SK-N-SH (cell line): ENCODE measurements around the gene ROPN1L. TPM values are rescaled to one million over a fixed set of nuclear protein-coding genes. Genes with fewer than 3 reads are reported as not detected.

ENCODE experiments used
- CTCF ChIA-PET: fragments of 300-600, 350-600 bp; formaldehyde crosslinking; extraction: SDS; loops from one replicate; lab custom pipeline; 2021; lab: Yijun Ruan, JAX
- POLR2A ChIA-PET: fragments of 350-600 bp; sonication (Branson Sonifier 250); formaldehyde crosslinking; extraction: SDS; loops from one replicate; lab custom pipeline; 2020; ENCODE audit warnings: antibody characterized with exemption, inconsistent platforms; lab: Yijun Ruan, JAX
- DNase-seq: peaks from one replicate; pipeline ENCODE4 v3.0.0; 2012
- H2AFZ ChIP-seq: fragments of 200-600 bp; sonication (generic); 2 replicates; pipeline ENCODE4 v1.8.1; 2016; ENCODE audit warnings: antibody characterized with exemption, mild to moderate bottlenecking, low read depth
- H3F3A ChIP-seq: fragments of 200-600 bp; sonication (generic); replicated peaks from 2 replicates; pipeline ENCODE3; 2016; ENCODE audit warnings: antibody characterized with exemption, mild to moderate bottlenecking; ENCODE audit not compliant: insufficient read depth
- H3K27ac ChIP-seq, 2 experiments: fragments of 200-500 bp in 1 of 2; fragments of 200-600 bp in 1 of 2; sonication (Bioruptor generic) in 1 of 2; sonication (generic), shearing (Covaris generic) in 1 of 2; 2 replicates each; pipeline versions ENCODE4 v1.5.1 to v1.6.1; 2014 to 2016; ENCODE audit warnings: low read depth in 2 of 2, inconsistent platforms in 1 of 2, low read length in 1 of 2, mild to moderate bottlenecking in 1 of 2, mixed read lengths in 1 of 2
- H3K27me3 ChIP-seq: fragments of 200-600 bp; sonication (generic), shearing (Covaris generic); 2 replicates; pipeline ENCODE4 v1.6.1; 2016; ENCODE audit warnings: mixed run types; ENCODE audit not compliant: insufficient read depth
- H3K36me3 ChIP-seq, 2 experiments: fragments of 200-500 bp in 1 of 2; fragments of 200-600 bp in 1 of 2; sonication (Bioruptor generic) in 1 of 2; sonication (generic) in 1 of 2; replicated peaks in 1 of 2; 2 replicates each; pipeline versions ENCODE3 to v1.5.1; 2014 to 2016; ENCODE audit warnings: low read length in 1 of 2, mild to moderate bottlenecking in 1 of 2; ENCODE audit not compliant: insufficient read depth in 2 of 2, control insufficient read depth in 1 of 2
- H3K4me1 ChIP-seq, 2 experiments: fragments of 200-500 bp in 1 of 2; fragments of 200-600 bp in 1 of 2; sonication (Bioruptor generic) in 1 of 2; sonication (generic), shearing (Covaris generic) in 1 of 2; 2 replicates each; pipeline versions ENCODE4 v1.5.1 to v1.6.1; 2014 to 2016; ENCODE audit warnings: low read depth in 1 of 2, low read length in 1 of 2, mixed run types in 1 of 2; ENCODE audit not compliant: insufficient read depth in 2 of 2, control insufficient read depth in 1 of 2
- H3K4me2 ChIP-seq: fragments of 200-600 bp; sonication (generic), shearing (Covaris generic); 2 replicates; pipeline ENCODE4 v1.6.1; 2017; ENCODE audit warnings: mixed run types
- H3K4me3 ChIP-seq, 2 experiments: fragments of 200-500 bp in 1 of 2; fragments of 200-600 bp in 1 of 2; sonication (Bioruptor generic) in 1 of 2; sonication (generic), shearing (Covaris generic) in 1 of 2; 2 replicates each; pipeline versions ENCODE4 v1.5.1 to v1.8.1; 2014 to 2016; ENCODE audit warnings: low read depth in 2 of 2, inconsistent platforms in 1 of 2, low read length in 1 of 2, mild to moderate bottlenecking in 1 of 2, mixed read lengths in 1 of 2, moderate library complexity in 1 of 2
- H3K79me2 ChIP-seq: fragments of 200-600 bp; sonication (generic); 2 replicates; pipeline ENCODE4 v1.8.1; 2017; ENCODE audit warnings: mild to moderate bottlenecking; ENCODE audit not compliant: insufficient read depth
- H3K9ac ChIP-seq: fragments of 200-600 bp; sonication (generic); 2 replicates; pipeline ENCODE4 v1.6.1; 2017; ENCODE audit warnings: mixed run types
- H3K9me2 ChIP-seq: fragments of 200-600 bp; sonication (generic); 2 replicates; pipeline ENCODE4 v1.6.1; 2017; ENCODE audit warnings: mixed run types
- H3K9me3 ChIP-seq: fragments of 200-600 bp; sonication (generic); 2 replicates; pipeline ENCODE4 v1.6.1; 2017; ENCODE audit warnings: mixed run types, mild to moderate bottlenecking, moderate library complexity
- H4K20me1 ChIP-seq: fragments of 200-600 bp; sonication (generic); 2 replicates; pipeline ENCODE4 v1.6.1; 2017; ENCODE audit warnings: mild to moderate bottlenecking, mixed run types; ENCODE audit not compliant: insufficient read depth
- ELF1 ChIP-seq: IDR thresholded peaks from 2 replicates; pipeline ENCODE4 v1.4.0; 2012
- EP300 ChIP-seq, 2 experiments: IDR thresholded peaks; 2 replicates each; pipeline versions ENCODE4 v1.4.0 to v1.6.1; 2012; ENCODE audit warnings: borderline replicate concordance in 1 of 2, low read depth in 1 of 2, low read length in 1 of 2
- EZH2phosphoT487 ChIP-seq: fragments of 200-600 bp; sonication (generic); IDR thresholded peaks from 2 replicates; pipeline ENCODE4 v1.6.1; 2017; ENCODE audit warnings: low read depth, mixed run types, mild to moderate bottlenecking, antibody characterized with exemption, moderate library complexity, borderline replicate concordance
- FOXJ3 ChIP-seq: sonication (generic); formaldehyde crosslinking; IDR thresholded peaks from 2 replicates; pipeline ENCODE4 v1.5.1; 2020; ENCODE audit warnings: mild to moderate bottlenecking, missing genetic modification reagents
- GABPA ChIP-seq: IDR thresholded peaks from 2 replicates; pipeline ENCODE4 v1.4.0; 2012; ENCODE audit warnings: low read depth, mild to moderate bottlenecking
- MEF2A ChIP-seq: IDR thresholded peaks from 2 replicates; pipeline ENCODE4 v1.4.0; 2012; ENCODE audit warnings: low read depth, borderline replicate concordance
- NFIC ChIP-seq: IDR thresholded peaks from 2 replicates; pipeline ENCODE4 v1.4.0; 2012; ENCODE audit warnings: borderline replicate concordance
- NRF1 ChIP-seq: IDR thresholded peaks from 2 replicates; pipeline ENCODE4 v1.6.1; 2012; ENCODE audit warnings: low read depth, mild to moderate bottlenecking, low read length
- POLR2AphosphoS5 ChIP-seq: IDR thresholded peaks from 2 replicates; pipeline ENCODE4 v1.6.1; 2012; ENCODE audit warnings: low read depth, low read length
- RAD21 ChIP-seq: IDR thresholded peaks from 2 replicates; pipeline ENCODE4 v1.6.1; 2012; ENCODE audit warnings: mild to moderate bottlenecking, low read length
- RXRA ChIP-seq: IDR thresholded peaks from 2 replicates; pipeline ENCODE4 v1.4.0; 2012; ENCODE audit warnings: low read depth, mild to moderate bottlenecking, borderline replicate concordance
- SIN3A ChIP-seq: IDR thresholded peaks from 2 replicates; pipeline ENCODE4 v1.6.1; 2012; ENCODE audit warnings: low read depth, mild to moderate bottlenecking, low read length, moderate library complexity, borderline replicate concordance
- TAF1 ChIP-seq: IDR thresholded peaks from 2 replicates; pipeline ENCODE4 v1.6.1; 2012; ENCODE audit warnings: low read depth, mild to moderate bottlenecking, low read length, moderate library complexity, borderline replicate concordance
- TCF12 ChIP-seq: IDR thresholded peaks from 2 replicates; pipeline ENCODE4 v1.4.0; 2012
- YY1 ChIP-seq: IDR thresholded peaks from 2 replicates; pipeline ENCODE4 v1.4.0; 2012; ENCODE audit warnings: low read depth, mild to moderate bottlenecking
- WGBS: methylation state at CpG from one replicate; pipeline ENCODE4 v1.1.6; 2017; ENCODE audit warnings: low lambda C conversion rate; 5-methylcytosine and 5-hydroxymethylcytosine counted together
- polyA plus RNA-seq, 3 experiments: library from polyadenylated mRNA; depleted of rRNA; stranded (reverse); fragments of >200 nt; gene quantifications; 2 replicates each; pipeline ENCODE4 v1.2.3, GENCODE V29; 2012
- TF ChIP-seq, protein P1 (sequence below): IDR thresholded peaks from 2 replicates; pipeline ENCODE4 v1.4.0; 2012; ENCODE audit warnings: low read depth
- TF ChIP-seq, protein P2 (sequence below): IDR thresholded peaks from 2 replicates; pipeline ENCODE4; 2012
- TF ChIP-seq, protein P3 (sequence below): fragments of 150-350 bp; IDR thresholded peaks from 2 replicates; pipeline ENCODE4 v1.6.1; 2017; ENCODE audit warnings: antibody characterized with exemption, low read length, low read depth, borderline replicate concordance
- TF ChIP-seq, protein P4 (sequence below): IDR thresholded peaks from 2 replicates; pipeline ENCODE4 v1.4.0; 2012; ENCODE audit warnings: low read depth, borderline replicate concordance
- TF ChIP-seq, protein P5 (sequence below): fragments of 150-350 bp; IDR thresholded peaks from 2 replicates; pipeline ENCODE4 v1.6.1; 2016; ENCODE audit warnings: mild to moderate bottlenecking, low read depth, low read length

The ROPN1L gene
- polyA plus RNA-seq, 1 of the 3 experiments (the other 2 are of a cell fraction): 0.31 TPM

DNA sequence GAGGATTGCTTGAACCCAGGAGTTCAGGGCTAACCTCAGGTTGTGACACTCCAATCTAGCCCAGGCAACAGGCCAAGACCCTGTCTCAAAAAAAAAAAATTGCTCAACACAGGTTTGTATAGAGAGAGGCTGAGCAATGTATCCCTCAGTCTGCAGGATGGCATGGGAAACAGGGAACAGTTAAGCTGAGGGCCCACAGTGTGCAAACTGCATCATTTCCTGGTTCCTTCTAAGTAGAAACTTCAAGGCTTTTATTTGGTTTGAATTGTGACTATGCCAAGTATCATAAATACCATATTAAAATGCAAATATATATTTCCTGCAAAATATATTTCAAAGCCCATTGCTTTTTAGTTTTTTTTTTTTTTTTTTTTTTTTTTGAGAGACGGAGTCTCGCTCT lies 13.7 kb upstream of the ROPN1L start (continued):
- TF ChIP-seq TAF1 (no peak), MEF2A (no peak)
- TF ChIP-seq, all 33 proteins: peak for 0

DNA sequence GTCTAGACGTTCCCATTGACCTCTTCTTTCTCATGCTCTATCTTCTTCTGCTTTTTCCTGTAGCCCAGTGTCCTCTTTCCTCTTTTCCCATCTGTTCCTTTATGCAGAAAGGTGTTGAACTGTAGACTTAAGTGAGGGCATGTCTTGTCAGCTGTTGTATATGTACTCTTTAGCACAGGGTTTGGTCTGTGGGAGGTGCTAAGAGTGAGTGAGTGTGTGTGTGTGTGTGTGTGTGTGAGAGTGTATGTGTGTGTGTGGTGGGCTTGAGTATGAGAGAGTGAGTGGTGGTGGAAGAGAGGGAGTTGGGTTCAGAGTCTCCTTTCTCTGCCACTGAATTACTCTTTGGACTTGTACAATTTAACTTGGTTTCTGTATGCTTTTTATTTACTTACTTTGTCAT lies 10.3 kb upstream of the ROPN1L start:
- Histone ChIP-seq H3K9ac (no peak overlapping the region), H3K79me2 (no peaks in the 10 kb centered on the region; the same call in 1 of the 2 replicates), H3K36me3 (peaks cover 62 to 75% of the 10 kb centered on the region in 2 experiments), H3K27ac (no peak overlapping the region), H2AFZ (no peak overlapping the region), H3K9me3 (no peaks in the 10 kb centered on the region), H3K9me2 (no peaks in the 10 kb centered on the region), H3K4me2 (no peak overlapping the region), H3F3A (peaks cover 7% of the 10 kb centered on the region), H3K27me3 (no peaks in the 10 kb centered on the region), H3K4me3 (no peak overlapping the region), H4K20me1 (no peaks in the 10 kb centered on the region), H3K4me1 (no peaks in the 10 kb centered on the region)
- no peak for TF ChIP-seq YY1
- no peak for TF ChIP-seq RAD21
- TF ChIP-seq FOXJ3: no peak
- POLR2A ChIA-PET: no interaction called here
- 86% methylated on average over 1 of the region's 1 CpG for WGBS
- DNase-seq: no peak
- CTCF ChIA-PET: interaction anchor here (1.9 to 2.0 kb wide), 2 partner anchors 7 to 148 kb away, joined by 5 to 8 read pairs; no protein-coding TSS in a partner anchor

DNA sequence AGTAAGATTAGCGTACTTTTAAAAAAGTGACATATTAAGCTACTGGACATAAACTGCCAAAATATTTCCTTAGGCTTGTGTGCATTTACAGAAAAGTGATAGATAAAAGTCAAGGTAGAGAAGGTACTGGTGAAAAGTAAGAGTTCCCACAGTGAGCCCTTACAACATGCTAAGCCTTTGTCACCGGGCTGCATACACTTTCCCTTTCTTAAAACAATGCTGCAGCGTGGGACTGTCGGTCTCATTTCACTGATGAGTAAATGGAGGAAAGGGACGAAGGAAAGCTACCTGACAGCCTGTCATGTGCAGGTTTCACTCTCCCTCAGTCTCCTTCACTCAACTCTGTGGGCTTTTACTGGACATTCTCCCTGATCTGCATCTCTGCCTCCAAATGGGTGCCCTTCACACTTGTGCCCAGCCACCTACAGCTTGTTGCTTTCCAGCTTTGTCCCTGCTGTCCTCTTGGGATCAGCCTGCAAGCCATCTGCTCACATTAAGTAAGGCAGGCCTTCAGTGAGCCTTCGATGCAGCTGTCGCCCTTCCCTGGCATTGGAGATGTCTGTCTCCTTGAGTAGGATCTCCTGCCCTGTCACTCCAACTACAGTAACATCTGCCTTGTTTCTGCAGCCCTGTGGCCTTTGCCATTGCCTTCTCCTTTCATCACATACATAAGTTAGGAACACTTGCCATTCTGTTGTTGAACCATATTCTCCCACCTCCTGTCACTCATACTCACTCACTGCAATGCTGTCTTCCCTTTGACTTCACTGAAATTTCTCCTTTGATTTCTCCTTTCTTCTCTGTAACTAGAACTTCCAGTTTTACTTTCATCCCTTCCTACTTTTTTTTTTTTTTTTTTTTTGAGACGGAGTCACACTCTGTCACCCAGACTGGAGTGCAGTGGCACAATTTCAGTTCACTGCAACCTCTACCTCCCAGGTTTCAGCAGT lies 9.3 kb upstream of the ROPN1L start:
- ChIA-PET CTCF (interaction anchor here (1.9 to 2.0 kb wide), 2 partner anchors 8 to 149 kb away, joined by 5 to 8 read pairs; no protein-coding TSS in a partner anchor), POLR2A (no interaction called here)
- Histone ChIP-seq H3K9me2 (no peaks in the 10 kb centered on the region), H4K20me1 (no peaks in the 10 kb centered on the region), H3K4me2 (no peak overlapping the region), H3K9me3 (no peaks in the 10 kb centered on the region), H3K27me3 (no peaks in the 10 kb centered on the region), H3F3A (peaks cover 12% of the 10 kb centered on the region), H3K4me1 (no peaks in the 10 kb centered on the region), H3K79me2 (no peaks in the 10 kb centered on the region; the same call in 1 of the 2 replicates), H2AFZ (no peak overlapping the region), H3K4me3 (no peak overlapping the region), H3K9ac (no peak overlapping the region), H3K36me3 (peaks cover 60 to 75% of the 10 kb centered on the region in 2 experiments), H3K27ac (no peak overlapping the region; a peak in 1 of 4 replicates)
- 95% methylated on average over 8 of the region's 8 CpGs for WGBS
- DNase-seq: no peak
- TF ChIP-seq TCF12 (no peak), NRF1 (no peak), EZH2phosphoT487 (no peak), POLR2AphosphoS5 (no peak), GABPA (no peak), EP300 (IDR thresholded peaks at IDR 0.05; ENCODE audit: borderline replicate concordance in 1 of 2, low read depth in 1 of 2, low read length in 1 of 2) (no peak), ELF1 (no peak), NFIC (no peak), SIN3A (no peak), RXRA (no peak)
- TF ChIP-seq, protein P1, sequence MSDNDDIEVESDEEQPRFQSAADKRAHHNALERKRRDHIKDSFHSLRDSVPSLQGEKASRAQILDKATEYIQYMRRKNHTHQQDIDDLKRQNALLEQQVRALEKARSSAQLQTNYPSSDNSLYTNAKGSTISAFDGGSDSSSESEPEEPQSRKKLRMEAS: no peak
- TF ChIP-seq, protein P2, sequence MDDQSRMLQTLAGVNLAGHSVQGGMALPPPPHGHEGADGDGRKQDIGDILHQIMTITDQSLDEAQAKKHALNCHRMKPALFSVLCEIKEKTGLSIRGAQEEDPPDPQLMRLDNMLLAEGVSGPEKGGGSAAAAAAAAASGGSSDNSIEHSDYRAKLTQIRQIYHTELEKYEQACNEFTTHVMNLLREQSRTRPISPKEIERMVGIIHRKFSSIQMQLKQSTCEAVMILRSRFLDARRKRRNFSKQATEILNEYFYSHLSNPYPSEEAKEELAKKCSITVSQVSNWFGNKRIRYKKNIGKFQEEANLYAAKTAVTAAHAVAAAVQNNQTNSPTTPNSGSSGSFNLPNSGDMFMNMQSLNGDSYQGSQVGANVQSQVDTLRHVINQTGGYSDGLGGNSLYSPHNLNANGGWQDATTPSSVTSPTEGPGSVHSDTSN: no peak
- TF ChIP-seq, protein P3, sequence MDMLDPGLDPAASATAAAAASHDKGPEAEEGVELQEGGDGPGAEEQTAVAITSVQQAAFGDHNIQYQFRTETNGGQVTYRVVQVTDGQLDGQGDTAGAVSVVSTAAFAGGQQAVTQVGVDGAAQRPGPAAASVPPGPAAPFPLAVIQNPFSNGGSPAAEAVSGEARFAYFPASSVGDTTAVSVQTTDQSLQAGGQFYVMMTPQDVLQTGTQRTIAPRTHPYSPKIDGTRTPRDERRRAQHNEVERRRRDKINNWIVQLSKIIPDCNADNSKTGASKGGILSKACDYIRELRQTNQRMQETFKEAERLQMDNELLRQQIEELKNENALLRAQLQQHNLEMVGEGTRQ: no peak
- TF ChIP-seq, protein P4, sequence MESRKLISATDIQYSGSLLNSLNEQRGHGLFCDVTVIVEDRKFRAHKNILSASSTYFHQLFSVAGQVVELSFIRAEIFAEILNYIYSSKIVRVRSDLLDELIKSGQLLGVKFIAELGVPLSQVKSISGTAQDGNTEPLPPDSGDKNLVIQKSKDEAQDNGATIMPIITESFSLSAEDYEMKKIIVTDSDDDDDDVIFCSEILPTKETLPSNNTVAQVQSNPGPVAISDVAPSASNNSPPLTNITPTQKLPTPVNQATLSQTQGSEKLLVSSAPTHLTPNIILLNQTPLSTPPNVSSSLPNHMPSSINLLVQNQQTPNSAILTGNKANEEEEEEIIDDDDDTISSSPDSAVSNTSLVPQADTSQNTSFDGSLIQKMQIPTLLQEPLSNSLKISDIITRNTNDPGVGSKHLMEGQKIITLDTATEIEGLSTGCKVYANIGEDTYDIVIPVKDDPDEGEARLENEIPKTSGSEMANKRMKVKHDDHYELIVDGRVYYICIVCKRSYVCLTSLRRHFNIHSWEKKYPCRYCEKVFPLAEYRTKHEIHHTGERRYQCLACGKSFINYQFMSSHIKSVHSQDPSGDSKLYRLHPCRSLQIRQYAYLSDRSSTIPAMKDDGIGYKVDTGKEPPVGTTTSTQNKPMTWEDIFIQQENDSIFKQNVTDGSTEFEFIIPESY: no peak
- TF ChIP-seq, protein P5, sequence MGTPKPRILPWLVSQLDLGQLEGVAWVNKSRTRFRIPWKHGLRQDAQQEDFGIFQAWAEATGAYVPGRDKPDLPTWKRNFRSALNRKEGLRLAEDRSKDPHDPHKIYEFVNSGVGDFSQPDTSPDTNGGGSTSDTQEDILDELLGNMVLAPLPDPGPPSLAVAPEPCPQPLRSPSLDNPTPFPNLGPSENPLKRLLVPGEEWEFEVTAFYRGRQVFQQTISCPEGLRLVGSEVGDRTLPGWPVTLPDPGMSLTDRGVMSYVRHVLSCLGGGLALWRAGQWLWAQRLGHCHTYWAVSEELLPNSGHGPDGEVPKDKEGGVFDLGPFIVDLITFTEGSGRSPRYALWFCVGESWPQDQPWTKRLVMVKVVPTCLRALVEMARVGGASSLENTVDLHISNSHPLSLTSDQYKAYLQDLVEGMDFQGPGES: no peak
